ENCODE data around the gene GPRC5A.

The GPRC5A gene

GRCh38 chr12:12952036-12952435 is 60.7 kb downstream of the GPRC5A start, which contains the start of gene GPRC5D:
Gene GPRC5D (minus strand): TSS chr12:12952170. CDS start chr12:12950384, 1,786 bp downstream.
- peaks cover 22% of the 10 kb centered on the region for H3K27me3 ChIP-seq (ENCODE audit: low read depth, low read length)
- H4K20me1 ChIP-seq (ENCODE audit: insufficient read depth, low read length), result no peaks in the 10 kb centered on the region
- H3K79me2 ChIP-seq (ENCODE audit: low read length), result no peaks in the 10 kb centered on the region
- TF ChIP-seq CTCF (IDR thresholded peaks at IDR 0.05; ENCODE audit: low read depth, low read length) (no peak), EZH2phosphoT487 (IDR thresholded peaks at IDR 0.05; ENCODE audit: low read depth) (no peak)
- no peak within 1 kb of the TSS for H3K4me3 ChIP-seq (ENCODE audit: low read length)
- H2AFZ ChIP-seq (ENCODE audit: low read depth, low read length), result no peak within 1 kb of the TSS
- H3K4me2 ChIP-seq (ENCODE audit: low read length), result no peak within 1 kb of the TSS
- H3K27ac ChIP-seq (ENCODE audit: low read length), result no peak within 1 kb of the TSS
- no peaks in the 10 kb centered on the region for H3K36me3 ChIP-seq (replicated peaks; ENCODE audit: low read depth, low read length)
- no peaks in the 10 kb centered on the region for H3K4me1 ChIP-seq (ENCODE audit: low read length)
- H3K9me3 ChIP-seq (ENCODE audit: insufficient read depth, low read length), result no peaks in the 10 kb centered on the region
- H3K9ac ChIP-seq (ENCODE audit: low read length), result no peak within 1 kb of the TSS

- TF ChIP-seq CTCF (IDR thresholded peaks at IDR 0.05; ENCODE audit: low read depth, low read length), result no peak
Observed at GRCh38 chr12:12954356-12954755, 63.0 kb downstream of the GPRC5A start.

GRCh38 chr12:12954878-12955625 is 63.7 kb downstream of the GPRC5A start:
- H3K4me2 ChIP-seq (ENCODE audit: low read length), result no peak overlapping the region
- H3K36me3 ChIP-seq (replicated peaks; ENCODE audit: low read depth, low read length), result no peaks in the 10 kb centered on the region
- no peak overlapping the region for H2AFZ ChIP-seq (ENCODE audit: low read depth, low read length)
- TF ChIP-seq CTCF (IDR thresholded peaks at IDR 0.05; ENCODE audit: low read depth, low read length), result no peak
- TF ChIP-seq EZH2phosphoT487 (IDR thresholded peaks at IDR 0.05; ENCODE audit: low read depth), result no peak
- no peak overlapping the region for H3K4me3 ChIP-seq (ENCODE audit: low read length)
- no peaks in the 10 kb centered on the region for H3K79me2 ChIP-seq (ENCODE audit: low read length)
- no peaks in the 10 kb centered on the region for H4K20me1 ChIP-seq (ENCODE audit: insufficient read depth, low read length)
- no peak overlapping the region for H3K27ac ChIP-seq (ENCODE audit: low read length)
- no peaks in the 10 kb centered on the region for H3K4me1 ChIP-seq (ENCODE audit: low read length)
- H3K27me3 ChIP-seq (ENCODE audit: low read depth, low read length), result peaks cover 6% of the 10 kb centered on the region; the same call in 1 of the 2 replicates
- H3K9me3 ChIP-seq (ENCODE audit: insufficient read depth, low read length), result no peaks in the 10 kb centered on the region
- H3K9ac ChIP-seq (ENCODE audit: low read length), result no peak overlapping the region

More at GRCh38 chr12:12954356-12954755, 63.0 kb downstream of the GPRC5A start:
- H3K27me3 ChIP-seq (ENCODE audit: low read depth, low read length), result peaks cover 6% of the 10 kb centered on the region; the same call in 1 of the 2 replicates
- no peaks in the 10 kb centered on the region for H3K79me2 ChIP-seq (ENCODE audit: low read length)
- no peaks in the 10 kb centered on the region for H4K20me1 ChIP-seq (ENCODE audit: insufficient read depth, low read length)
- no peak overlapping the region for H3K4me2 ChIP-seq (ENCODE audit: low read length)
- H3K27ac ChIP-seq (ENCODE audit: low read length), result no peak overlapping the region
- no peaks in the 10 kb centered on the region for H3K9me3 ChIP-seq (ENCODE audit: insufficient read depth, low read length)
- H3K4me3 ChIP-seq (ENCODE audit: low read length), result no peak overlapping the region
- no peak overlapping the region for H3K9ac ChIP-seq (ENCODE audit: low read length)
- no peaks in the 10 kb centered on the region for H3K4me1 ChIP-seq (ENCODE audit: low read length)
- H3K36me3 ChIP-seq (replicated peaks; ENCODE audit: low read depth, low read length), result no peaks in the 10 kb centered on the region
- H2AFZ ChIP-seq (ENCODE audit: low read depth, low read length), result no peak overlapping the region

GRCh38 chr12:12958886-12959285 is 67.5 kb downstream of the GPRC5A start:
- H3K9ac ChIP-seq (ENCODE audit: low read length), result no peak overlapping the region
- H3K79me2 ChIP-seq (ENCODE audit: low read length), result no peaks in the 10 kb centered on the region
- TF ChIP-seq EZH2phosphoT487 (IDR thresholded peaks at IDR 0.05; ENCODE audit: low read depth), result no peak
- TF ChIP-seq CTCF (IDR thresholded peaks at IDR 0.05; ENCODE audit: low read depth, low read length), result no peak
- H2AFZ ChIP-seq (ENCODE audit: low read depth, low read length), result no peak overlapping the region
- H3K4me3 ChIP-seq (ENCODE audit: low read length), result no peak overlapping the region
- no peaks in the 10 kb centered on the region for H3K36me3 ChIP-seq (replicated peaks; ENCODE audit: low read depth, low read length)
- H3K4me1 ChIP-seq (ENCODE audit: low read length), result no peaks in the 10 kb centered on the region
- no peak overlapping the region for H3K4me2 ChIP-seq (ENCODE audit: low read length)
- H3K9me3 ChIP-seq (ENCODE audit: insufficient read depth, low read length), result no peaks in the 10 kb centered on the region
- no peaks in the 10 kb centered on the region for H4K20me1 ChIP-seq (ENCODE audit: insufficient read depth, low read length)
- no peak overlapping the region for H3K27ac ChIP-seq (ENCODE audit: low read length)
- H3K27me3 ChIP-seq (ENCODE audit: low read depth, low read length), result peaks cover 18% of the 10 kb centered on the region
